Mesothelial cell of epicardium (in vitro differentiated cells): ENCODE results near the gene CACNA1I. TPM values are rescaled to one million over a fixed set of nuclear protein-coding genes. Genes with fewer than 3 reads are reported as not detected.

Source experiments
- DNase-seq, 2 experiments: peaks; one replicate each; pipeline ENCODE4 v3.0.0; 2021; ENCODE audit warnings: low spot score in 2 of 2; ENCODE audit not compliant: unreplicated experiment in 2 of 2
- H3K27ac Mint-ChIP-seq: 2 replicates; pipeline ENCODE4 v1.8.0; 2021; ENCODE audit warnings: mixed read lengths
- H3K27me3 Mint-ChIP-seq: 2 replicates; pipeline ENCODE4 v1.8.0; 2021; ENCODE audit warnings: low read depth, mixed read lengths
- H3K36me3 Mint-ChIP-seq: 2 replicates; pipeline ENCODE4 v1.8.0; 2021; ENCODE audit warnings: mixed read lengths
- H3K4me1 Mint-ChIP-seq: 2 replicates; pipeline ENCODE4 v1.8.0; 2021; ENCODE audit warnings: mixed read lengths
- H3K4me3 Mint-ChIP-seq: 2 replicates; pipeline ENCODE4 v1.8.0; 2021; ENCODE audit warnings: mild to moderate bottlenecking, moderate library complexity, mixed read lengths
- H3K9me3 Mint-ChIP-seq: 2 replicates; pipeline ENCODE4 v1.8.0; 2021; ENCODE audit warnings: mixed read lengths
- total RNA-seq: library from RNA; stranded (reverse); gene quantifications from 3 replicates; pipeline ENCODE4 v1.2.1, GENCODE V29; 2021
- TF ChIP-seq, protein P1 (sequence below): fragments of 200-600 bp; sonication (generic); IDR thresholded peaks from one replicate; pipeline ENCODE4 v1.5.0; 2021; ENCODE audit warnings: antibody characterized with exemption; ENCODE audit not compliant: unreplicated experiment

CACNA1I gene
- total RNA-seq, 1 donor from 2014 or later, result 0.31 TPM

DNA sequence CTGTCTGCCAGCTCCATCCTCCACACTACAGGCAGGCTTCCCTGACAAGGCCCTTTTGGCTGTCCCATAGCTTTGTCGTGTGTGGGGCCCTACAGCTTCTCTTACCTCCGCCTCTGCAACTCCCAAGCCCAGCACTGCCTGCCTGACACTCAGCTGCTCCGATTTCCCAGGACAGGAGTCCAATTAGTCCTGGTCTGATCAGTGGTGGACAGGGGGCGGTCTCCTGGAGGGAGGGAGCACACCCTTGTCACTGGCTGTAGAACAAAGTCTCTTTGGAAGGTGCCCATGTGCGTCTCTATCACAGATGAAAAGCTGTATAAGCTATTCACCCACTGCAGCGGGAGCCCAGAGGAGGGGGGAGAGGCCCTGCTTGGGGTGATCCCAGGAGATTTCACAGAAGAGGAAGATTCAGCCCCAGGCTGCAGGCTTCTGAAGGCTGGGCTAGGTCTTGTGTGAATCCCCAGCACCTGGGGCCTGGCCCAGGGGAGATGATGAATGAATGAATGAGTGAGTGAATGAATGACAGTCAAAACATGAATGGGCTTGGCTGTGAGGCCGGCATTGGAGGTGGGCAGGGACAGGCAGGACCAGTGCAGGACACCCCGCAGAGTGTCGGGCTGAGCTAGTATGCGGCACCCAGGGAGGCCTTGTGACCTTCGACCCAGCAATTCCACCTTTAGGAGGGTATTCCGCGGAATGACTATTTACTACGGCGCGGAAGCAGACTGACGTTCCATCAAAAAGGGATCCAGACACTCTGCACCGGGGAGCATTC lies 142.4 kb downstream of the CACNA1I start:
- Mint-ChIP-seq H3K27ac (no peak overlapping the region), H3K36me3 (no peaks in the 10 kb centered on the region)

DNA sequence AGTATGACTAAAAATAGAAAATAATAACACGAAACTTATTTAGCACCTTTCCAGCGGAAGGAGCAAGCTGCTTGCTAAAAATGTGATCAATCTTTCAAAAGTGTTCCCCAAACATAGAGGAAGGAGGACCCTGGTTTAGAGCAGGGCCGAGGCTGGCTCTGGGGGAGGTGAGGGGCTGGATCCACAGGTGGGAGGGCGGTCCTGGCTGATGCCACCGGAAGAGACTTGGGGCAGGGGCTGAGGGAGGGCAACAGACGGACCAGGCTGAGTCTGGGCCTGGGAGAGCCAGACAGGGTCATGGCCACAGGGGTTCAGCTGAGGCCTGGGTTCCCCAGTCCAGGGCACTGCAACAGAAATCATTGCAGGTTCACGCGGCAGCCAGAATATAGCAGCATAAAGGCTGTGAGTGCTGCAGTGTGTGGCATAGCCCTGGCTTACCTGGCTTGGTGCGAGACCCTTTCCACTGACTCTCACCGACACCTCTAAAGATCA lies 143.3 kb downstream of the CACNA1I start:
- no peak overlapping the region for H3K4me3 Mint-ChIP-seq
- peaks cover 38% of the 10 kb centered on the region for H3K27me3 Mint-ChIP-seq
- no peaks in the 10 kb centered on the region for H3K9me3 Mint-ChIP-seq
- no peak overlapping the region for H3K27ac Mint-ChIP-seq
- DNase-seq, result no peak
- H3K36me3 Mint-ChIP-seq, result no peaks in the 10 kb centered on the region
- peaks cover 4% of the 10 kb centered on the region for H3K4me1 Mint-ChIP-seq
- TF ChIP-seq, protein P1, sequence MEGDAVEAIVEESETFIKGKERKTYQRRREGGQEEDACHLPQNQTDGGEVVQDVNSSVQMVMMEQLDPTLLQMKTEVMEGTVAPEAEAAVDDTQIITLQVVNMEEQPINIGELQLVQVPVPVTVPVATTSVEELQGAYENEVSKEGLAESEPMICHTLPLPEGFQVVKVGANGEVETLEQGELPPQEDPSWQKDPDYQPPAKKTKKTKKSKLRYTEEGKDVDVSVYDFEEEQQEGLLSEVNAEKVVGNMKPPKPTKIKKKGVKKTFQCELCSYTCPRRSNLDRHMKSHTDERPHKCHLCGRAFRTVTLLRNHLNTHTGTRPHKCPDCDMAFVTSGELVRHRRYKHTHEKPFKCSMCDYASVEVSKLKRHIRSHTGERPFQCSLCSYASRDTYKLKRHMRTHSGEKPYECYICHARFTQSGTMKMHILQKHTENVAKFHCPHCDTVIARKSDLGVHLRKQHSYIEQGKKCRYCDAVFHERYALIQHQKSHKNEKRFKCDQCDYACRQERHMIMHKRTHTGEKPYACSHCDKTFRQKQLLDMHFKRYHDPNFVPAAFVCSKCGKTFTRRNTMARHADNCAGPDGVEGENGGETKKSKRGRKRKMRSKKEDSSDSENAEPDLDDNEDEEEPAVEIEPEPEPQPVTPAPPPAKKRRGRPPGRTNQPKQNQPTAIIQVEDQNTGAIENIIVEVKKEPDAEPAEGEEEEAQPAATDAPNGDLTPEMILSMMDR, result no peak

More for the DNA sequence above, 142.4 kb downstream of the CACNA1I start:
- no peak for DNase-seq
- Mint-ChIP-seq H3K4me1 (peaks cover 6% of the 10 kb centered on the region), H3K27me3 (peaks cover 41% of the 10 kb centered on the region), H3K4me3 (no peak overlapping the region), H3K9me3 (no peaks in the 10 kb centered on the region)
- TF ChIP-seq, protein P1, result no peak

DNA sequence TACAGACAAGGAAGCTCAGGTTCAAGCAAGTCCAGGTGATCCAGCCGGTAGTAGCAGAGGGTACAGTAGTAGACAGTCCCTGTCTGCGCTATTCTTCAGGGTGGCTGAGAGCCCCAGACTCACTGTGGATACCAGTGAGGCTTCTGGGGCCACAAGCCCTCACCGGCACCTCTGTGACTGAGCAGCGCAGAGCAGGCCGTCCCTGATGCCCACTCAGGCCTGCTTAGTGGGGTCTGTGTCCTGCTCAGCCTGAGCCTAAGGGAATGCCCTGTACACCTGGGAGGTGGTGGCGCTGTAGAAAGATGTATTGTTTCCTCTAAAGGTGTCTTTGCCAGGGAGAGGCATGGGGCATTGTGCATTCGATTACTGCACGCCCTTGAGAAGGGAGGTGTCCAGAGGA lies 143.8 kb downstream of the CACNA1I start:
- no peak overlapping the region for H3K4me3 Mint-ChIP-seq
- peaks cover 34% of the 10 kb centered on the region for H3K27me3 Mint-ChIP-seq
- no peaks in the 10 kb centered on the region for H3K36me3 Mint-ChIP-seq
- no peak for DNase-seq
- H3K4me1 Mint-ChIP-seq, result peaks cover 4% of the 10 kb centered on the region
- H3K9me3 Mint-ChIP-seq, result no peaks in the 10 kb centered on the region
- H3K27ac Mint-ChIP-seq, result no peak overlapping the region
- TF ChIP-seq, protein P1, result no peak

DNA sequence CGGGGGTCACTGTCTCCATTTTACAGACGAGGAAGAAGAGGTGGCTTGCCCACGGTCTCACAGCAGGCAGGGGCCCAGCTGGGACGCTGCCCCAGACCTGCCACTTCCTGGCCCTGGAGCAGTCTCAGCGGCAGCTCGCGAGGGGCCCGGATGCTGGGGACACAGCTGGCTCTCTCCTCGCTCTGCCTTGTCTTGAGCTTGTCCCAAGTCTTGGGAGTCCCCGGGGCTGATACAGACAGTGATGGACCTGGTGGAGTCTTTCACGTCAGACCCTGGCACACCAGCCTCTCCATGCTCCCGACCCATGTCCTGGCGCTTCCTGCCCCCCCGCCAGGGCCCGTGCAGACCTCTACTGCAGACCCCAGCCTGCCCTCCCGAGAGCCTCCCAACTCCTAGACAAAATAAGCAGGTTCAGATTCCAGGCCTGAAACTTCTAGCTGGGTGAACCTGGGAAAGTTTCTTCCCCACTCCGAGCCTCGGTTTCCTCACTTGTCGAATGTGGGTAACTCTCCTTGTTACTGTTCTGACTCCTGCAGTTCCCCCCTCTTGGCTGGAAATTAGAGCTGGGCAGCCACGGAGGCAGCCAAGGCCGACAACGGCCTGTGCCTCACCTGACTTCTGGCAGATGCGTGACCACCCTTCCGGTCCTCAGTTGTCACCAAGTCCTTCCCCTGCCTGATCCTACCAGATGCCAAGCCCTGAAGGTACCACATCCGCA lies 145.4 kb downstream of the CACNA1I start:
- TF ChIP-seq, protein P1, result no peak
- DNase-seq, result no peak
- Mint-ChIP-seq H3K4me1 (peaks cover 4% of the 10 kb centered on the region), H3K27me3 (peaks cover 29% of the 10 kb centered on the region), H3K27ac (no peak overlapping the region), H3K4me3 (no peak overlapping the region), H3K9me3 (no peaks in the 10 kb centered on the region), H3K36me3 (no peaks in the 10 kb centered on the region)

DNA sequence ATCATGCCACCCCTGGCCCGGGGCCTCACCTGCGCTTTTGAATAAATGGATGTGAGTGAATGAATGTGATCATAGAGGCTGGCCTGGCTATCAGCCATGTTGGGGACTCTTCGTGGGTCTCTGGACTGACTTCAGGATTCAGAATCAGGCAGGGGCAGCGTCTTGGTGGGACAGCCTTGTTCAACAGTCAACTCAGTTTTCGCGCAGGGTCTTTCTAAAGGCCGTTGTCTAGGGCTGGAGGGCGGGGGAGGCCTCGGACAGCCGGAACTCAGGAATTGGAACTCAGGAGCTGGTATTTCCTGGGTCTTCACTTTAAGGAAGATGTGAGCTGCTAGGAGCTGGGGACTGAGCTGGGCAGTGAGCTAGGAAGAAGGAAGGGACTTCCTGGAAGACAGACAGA lies 146.0 kb downstream of the CACNA1I start:
- H3K9me3 Mint-ChIP-seq, result no peaks in the 10 kb centered on the region
- H3K36me3 Mint-ChIP-seq, result no peaks in the 10 kb centered on the region
- H3K4me3 Mint-ChIP-seq, result no peak overlapping the region
- H3K27ac Mint-ChIP-seq, result no peak overlapping the region
- peaks cover 4% of the 10 kb centered on the region for H3K4me1 Mint-ChIP-seq
- peaks cover 28% of the 10 kb centered on the region for H3K27me3 Mint-ChIP-seq
- DNase-seq, result no peak
- TF ChIP-seq, protein P1, result no peak
